PFSK-1 (cell line): ENCODE measurements around the gene MYL3.

Experiments used
- FOXP2 ChIP-seq: optimal IDR thresholded peaks from 2 replicates; pipeline ENCODE3; 2011; ENCODE audit warnings: borderline replicate concordance, control low read depth, inconsistent platforms; ENCODE audit not compliant: insufficient read depth; ENCODE audit errors: extremely low read length, extremely low read depth
- POLR2AphosphoS5 ChIP-seq: IDR thresholded peaks from 2 replicates; pipeline ENCODE4 v1.6.1; 2012; ENCODE audit warnings: low read depth, mild to moderate bottlenecking, control low read depth, low read length, moderate library complexity
- SIN3A ChIP-seq: IDR thresholded peaks from 2 replicates; pipeline ENCODE4 v1.6.1; 2012; ENCODE audit warnings: mild to moderate bottlenecking, low read length, moderate library complexity, borderline replicate concordance; ENCODE audit not compliant: insufficient read depth
- TAF1 ChIP-seq: IDR thresholded peaks from 2 replicates; pipeline ENCODE4 v1.6.1; 2012; ENCODE audit warnings: low read length, control low read depth, borderline replicate concordance; ENCODE audit not compliant: insufficient read depth
- TF ChIP-seq, protein P1 (sequence below), 2 experiments: IDR thresholded peaks; 2 replicates each; pipeline versions ENCODE4 v1.6.1 to v1.8.0; 2011 to 2012; ENCODE audit warnings: low read depth in 2 of 2, low read length in 2 of 2, control low read depth in 1 of 2, inconsistent platforms in 1 of 2, mild to moderate bottlenecking in 1 of 2, moderate library complexity in 1 of 2; ENCODE audit not compliant: insufficient read depth in 1 of 2

MYL3 gene

DNA sequence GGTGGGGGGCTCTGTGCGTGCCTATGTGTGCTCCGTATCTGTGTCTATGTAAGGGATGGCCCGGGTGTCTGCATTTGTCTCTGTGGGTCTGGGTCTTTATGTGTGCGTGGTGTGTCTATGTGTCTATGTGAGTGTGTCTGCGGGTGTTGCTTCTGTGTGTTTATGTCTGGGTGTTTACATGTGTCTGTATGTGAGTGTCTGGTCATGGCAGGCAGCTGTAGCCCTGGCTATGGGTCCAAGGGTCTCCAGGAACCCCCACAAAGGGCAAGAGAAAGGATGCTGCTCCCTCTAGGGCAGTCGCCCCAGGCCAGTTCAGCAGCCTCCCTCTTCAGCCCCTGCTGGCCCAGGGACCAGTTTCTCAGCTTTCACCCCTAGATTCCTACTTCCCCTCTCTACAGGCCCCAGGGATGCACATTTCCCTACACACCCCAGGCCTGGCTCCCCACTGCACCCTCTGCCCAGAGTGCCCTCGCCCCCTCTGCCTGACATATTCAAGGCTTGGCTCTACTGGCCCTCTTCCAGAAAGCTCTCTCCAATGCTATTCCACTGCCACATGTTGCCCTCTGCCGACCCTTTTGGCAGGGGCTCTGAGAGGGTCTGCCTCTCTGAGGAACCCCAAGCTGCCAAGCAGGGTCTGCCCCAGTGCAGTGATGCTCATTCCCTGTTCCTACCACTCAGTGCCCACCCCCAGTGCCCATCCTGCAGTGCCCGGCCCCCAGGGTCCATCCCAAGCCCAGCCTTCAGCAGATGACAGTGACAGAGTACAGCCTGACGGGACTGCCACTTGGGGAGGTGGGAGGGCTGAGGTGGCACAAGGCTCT is 1.0 kb upstream of the MYL3 start:
- TF ChIP-seq, protein P1, sequence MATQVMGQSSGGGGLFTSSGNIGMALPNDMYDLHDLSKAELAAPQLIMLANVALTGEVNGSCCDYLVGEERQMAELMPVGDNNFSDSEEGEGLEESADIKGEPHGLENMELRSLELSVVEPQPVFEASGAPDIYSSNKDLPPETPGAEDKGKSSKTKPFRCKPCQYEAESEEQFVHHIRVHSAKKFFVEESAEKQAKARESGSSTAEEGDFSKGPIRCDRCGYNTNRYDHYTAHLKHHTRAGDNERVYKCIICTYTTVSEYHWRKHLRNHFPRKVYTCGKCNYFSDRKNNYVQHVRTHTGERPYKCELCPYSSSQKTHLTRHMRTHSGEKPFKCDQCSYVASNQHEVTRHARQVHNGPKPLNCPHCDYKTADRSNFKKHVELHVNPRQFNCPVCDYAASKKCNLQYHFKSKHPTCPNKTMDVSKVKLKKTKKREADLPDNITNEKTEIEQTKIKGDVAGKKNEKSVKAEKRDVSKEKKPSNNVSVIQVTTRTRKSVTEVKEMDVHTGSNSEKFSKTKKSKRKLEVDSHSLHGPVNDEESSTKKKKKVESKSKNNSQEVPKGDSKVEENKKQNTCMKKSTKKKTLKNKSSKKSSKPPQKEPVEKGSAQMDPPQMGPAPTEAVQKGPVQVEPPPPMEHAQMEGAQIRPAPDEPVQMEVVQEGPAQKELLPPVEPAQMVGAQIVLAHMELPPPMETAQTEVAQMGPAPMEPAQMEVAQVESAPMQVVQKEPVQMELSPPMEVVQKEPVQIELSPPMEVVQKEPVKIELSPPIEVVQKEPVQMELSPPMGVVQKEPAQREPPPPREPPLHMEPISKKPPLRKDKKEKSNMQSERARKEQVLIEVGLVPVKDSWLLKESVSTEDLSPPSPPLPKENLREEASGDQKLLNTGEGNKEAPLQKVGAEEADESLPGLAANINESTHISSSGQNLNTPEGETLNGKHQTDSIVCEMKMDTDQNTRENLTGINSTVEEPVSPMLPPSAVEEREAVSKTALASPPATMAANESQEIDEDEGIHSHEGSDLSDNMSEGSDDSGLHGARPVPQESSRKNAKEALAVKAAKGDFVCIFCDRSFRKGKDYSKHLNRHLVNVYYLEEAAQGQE (IDR thresholded peaks at IDR 0.05; ENCODE audit: insufficient read depth in 1 of 2, low read depth in 2 of 2, low read length in 2 of 2) = no peak
- TF ChIP-seq POLR2AphosphoS5 = no peak
- TF ChIP-seq SIN3A = no peak
- TF ChIP-seq TAF1 = no peak
- no peak for TF ChIP-seq FOXP2

DNA sequence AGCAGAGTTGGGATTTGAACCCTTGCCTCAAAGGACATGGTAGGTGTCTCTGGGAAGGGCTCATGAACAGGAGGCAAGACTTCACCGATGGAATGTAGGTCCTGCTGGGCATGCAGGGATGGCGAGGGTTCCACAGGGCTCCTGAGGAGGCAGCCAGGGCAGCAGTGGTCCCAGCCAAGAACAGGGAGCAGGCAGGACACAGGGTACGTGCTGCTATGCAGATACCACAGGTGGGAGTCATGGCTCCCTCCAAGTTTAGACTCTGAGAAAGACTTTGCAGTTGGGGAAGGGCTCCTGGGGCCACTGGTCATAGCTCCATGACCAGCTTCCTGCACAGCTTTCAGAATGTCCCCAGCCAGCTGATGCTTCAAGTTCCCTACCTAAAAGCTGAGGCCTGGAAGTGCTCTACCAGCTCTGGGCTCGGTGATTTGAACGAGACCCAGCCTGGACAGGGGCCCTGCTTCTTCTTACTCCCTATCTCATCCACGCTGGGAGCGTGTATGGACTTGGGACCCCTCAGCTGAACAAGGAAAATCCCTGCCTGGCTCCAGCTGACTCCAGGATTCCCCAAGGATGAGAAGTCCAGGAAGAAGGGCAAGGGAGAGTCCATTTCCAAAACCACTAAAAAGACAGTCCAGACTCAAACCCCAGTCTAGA is 747 bp downstream of the MYL3 start:
- TF ChIP-seq SIN3A = no peak
- TF ChIP-seq TAF1 = no peak
- TF ChIP-seq FOXP2 = no peak
- no peak for TF ChIP-seq POLR2AphosphoS5
- TF ChIP-seq, protein P1 (IDR thresholded peaks at IDR 0.05; ENCODE audit: insufficient read depth in 1 of 2, low read depth in 2 of 2, low read length in 2 of 2) = no peak

- TF ChIP-seq SIN3A (no peak), TAF1 (no peak), FOXP2 (no peak), POLR2AphosphoS5 (no peak)
- TF ChIP-seq, protein P1 (IDR thresholded peaks at IDR 0.05; ENCODE audit: insufficient read depth in 1 of 2, low read depth in 2 of 2, low read length in 2 of 2) = no peak
These were observed 1.5 kb downstream of the MYL3 start for GRCh38 chr3:46861605-46862368.

DNA sequence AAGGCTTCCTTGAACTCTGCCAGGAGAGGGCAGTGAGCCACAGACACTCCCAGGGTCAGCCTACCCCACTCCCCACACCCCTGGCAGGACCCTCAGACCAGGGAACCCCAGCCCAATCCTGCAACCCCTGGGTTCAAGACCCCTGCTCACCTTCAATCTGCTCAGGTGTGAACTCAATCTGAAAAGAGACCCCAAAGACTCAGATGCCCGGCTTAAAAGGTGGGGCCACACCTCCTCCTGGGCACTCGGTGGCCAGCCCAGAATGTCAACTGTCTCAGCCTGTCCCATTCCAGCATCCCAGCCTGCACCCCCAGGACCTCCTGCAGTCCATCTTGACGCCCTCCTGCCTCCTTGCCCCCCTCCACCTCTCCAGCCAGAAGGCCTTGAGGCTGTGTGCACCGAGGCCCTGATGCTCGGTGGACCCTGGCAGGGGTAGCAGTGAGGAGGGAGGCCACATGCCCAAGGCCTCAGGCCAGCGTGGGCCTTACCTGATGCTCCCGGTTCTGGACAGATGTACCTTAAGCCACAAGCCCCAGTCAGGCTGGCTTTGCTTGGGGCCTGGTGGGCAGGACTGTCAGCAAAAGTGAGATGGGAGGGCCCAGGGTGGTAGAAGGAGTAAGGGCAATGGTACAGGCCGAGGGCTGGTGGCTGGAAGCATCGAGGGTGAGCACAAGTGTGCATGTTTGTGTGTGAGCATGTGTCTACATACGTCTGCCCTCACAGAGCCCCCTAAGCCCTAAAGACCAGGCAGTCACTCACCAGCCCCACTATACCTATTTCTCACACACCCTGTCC is 2.2 kb downstream of the MYL3 start:
- no peak for TF ChIP-seq FOXP2
- no peak for TF ChIP-seq SIN3A
- no peak for TF ChIP-seq TAF1
- TF ChIP-seq POLR2AphosphoS5 = no peak
- TF ChIP-seq, protein P1 (IDR thresholded peaks at IDR 0.05; ENCODE audit: insufficient read depth in 1 of 2, low read depth in 2 of 2, low read length in 2 of 2) = no peak
